CD4-positive, alpha-beta memory T cell (primary cell): ENCODE measurements around the gene ASTE1. TPM values are rescaled to one million over a fixed set of nuclear protein-coding genes. Genes with fewer than 3 reads are reported as not detected.

Experiments used
- CTCF ChIA-PET: fragments of 350-600 bp; sonication (Branson Sonifier 250); formaldehyde crosslinking; loops from one replicate; lab custom pipeline; 2021; ENCODE audit warnings: inconsistent platforms; ENCODE audit not compliant: partially characterized antibody; lab: Charles Lee
- POLR2A ChIA-PET: fragments of 350-600 bp; sonication (Branson Sonifier 250); formaldehyde crosslinking; loops from one replicate; lab custom pipeline; 2021; ENCODE audit not compliant: partially characterized antibody; lab: Charles Lee
- DNase-seq, 5 donors: peaks; one replicate each; pipeline versions ENCODE4 v3.0.0 to v3.0.0-alpha.2; 2020 to 2022; ENCODE audit warnings: mixed read lengths in 1 of 5
- H3K27ac ChIP-seq: one replicate; pipeline ENCODE4 v1.7.0; 2013; ENCODE audit warnings: low read depth, low read length
- H3K27me3 ChIP-seq: 2 replicates; pipeline ENCODE4 v1.7.0; 2013; ENCODE audit warnings: mild to moderate bottlenecking, low read length, moderate library complexity; ENCODE audit not compliant: insufficient read depth
- H3K36me3 ChIP-seq: 2 replicates; pipeline ENCODE4 v1.7.0; 2013; ENCODE audit warnings: mild to moderate bottlenecking, low read length, moderate library complexity; ENCODE audit not compliant: insufficient read depth
- H3K4me1 ChIP-seq: 2 replicates; pipeline ENCODE4 v1.7.0; 2013; ENCODE audit warnings: mild to moderate bottlenecking, low read length, moderate library complexity; ENCODE audit not compliant: insufficient read depth
- H3K4me3 ChIP-seq, 2 donors: one replicate each; pipeline ENCODE4 v1.7.0; 2013; ENCODE audit warnings: low read length in 2 of 2, mild to moderate bottlenecking in 1 of 2
- H3K9me3 ChIP-seq, 2 donors: one replicate each; pipeline ENCODE4 v1.7.0; 2013; ENCODE audit warnings: low read length in 2 of 2, control low read depth in 1 of 2; ENCODE audit not compliant: control insufficient read depth in 1 of 2
- H3K27ac Mint-ChIP-seq, 7 donors: one replicate each; pipeline ENCODE4 v1.8.0; 2020 to 2021; ENCODE audit warnings: mixed read lengths in 7 of 7, mild to moderate bottlenecking in 6 of 7, inconsistent platforms in 3 of 7, moderate library complexity in 3 of 7
- H3K27me3 Mint-ChIP-seq, 2 donors: one replicate each; pipeline ENCODE4 v1.8.0; 2020 to 2021; ENCODE audit warnings: mixed read lengths in 2 of 2
- H3K36me3 Mint-ChIP-seq, 2 donors: one replicate each; pipeline ENCODE4 v1.8.0; 2020 to 2021; ENCODE audit warnings: mixed read lengths in 2 of 2, inconsistent platforms in 1 of 2, mild to moderate bottlenecking in 1 of 2
- H3K4me1 Mint-ChIP-seq, 4 donors: one replicate each; pipeline ENCODE4 v1.8.0; 2020 to 2021; ENCODE audit warnings: mixed read lengths in 4 of 4, mild to moderate bottlenecking in 1 of 4
- H3K4me3 Mint-ChIP-seq, 8 donors: one replicate each; pipeline ENCODE4 v1.8.0; 2020 to 2021; ENCODE audit warnings: mixed read lengths in 8 of 8, mild to moderate bottlenecking in 7 of 8, moderate library complexity in 6 of 8, inconsistent platforms in 3 of 8
- H3K9me3 Mint-ChIP-seq, 8 donors: one replicate each; pipeline ENCODE4 v1.8.0; 2020 to 2021; ENCODE audit warnings: mixed read lengths in 8 of 8, mild to moderate bottlenecking in 5 of 8, inconsistent platforms in 3 of 8, moderate library complexity in 1 of 8
- intact Hi-C: fragments of 100-400 bp; cut with micrococcal nuclease; formaldehyde crosslinking; loops from one replicate; pipeline ENCODE4 v1.15.1; 2023
- polyA plus RNA-seq, 2 donors: library from polyadenylated mRNA; unstranded; fragments of 300-500 nt; fragmentation: Illumina TruSeq; gene quantifications; one replicate each; pipeline ENCODE4 v1.2.3, GENCODE V29; 2021
- total RNA-seq, 2 experiments: library from RNA; stranded (reverse); gene quantifications; one replicate each; pipeline ENCODE4 v1.2.3, GENCODE V29; 2021

Gene ASTE1
- total and polyA plus RNA-seq, 4 experiments from 2014 or later: 23.8 to 31.9 (median 28.1) TPM

- DNase-seq: no peak
- intact Hi-C loops: loop anchor here (10.0 kb wide), 1 partner anchor 198 kb away; no protein-coding TSS in a partner anchor
- CTCF ChIA-PET: interaction anchor here (0.8 to 5.4 kb wide), 6 partner anchors 10 to 406 kb away, joined by 3 to 25 read pairs (median 4); partner anchors contain the start of genes ASTE1, ATP2C1 and NEK11
- H3K9me3 Mint-ChIP-seq: peaks cover 0 to 5% (median under 1%) of the 10 kb centered on the region in 8 donors
- peaks cover 4 to 12% (median 7%) of the 10 kb centered on the region in 4 donors for H3K4me1 Mint-ChIP-seq
- no peaks in the 10 kb centered on the region for H3K27me3 Mint-ChIP-seq
- peak overlapping the region in 1 of 7 donors; percentile 35 for H3K27ac Mint-ChIP-seq
- Histone ChIP-seq H3K9me3 (no peaks in the 10 kb centered on the region), H3K36me3 (no peaks in the 10 kb centered on the region), H3K4me1 (no peaks in the 10 kb centered on the region), H3K27ac (no peak overlapping the region), H3K4me3 (no peak overlapping the region), H3K27me3 (no peaks in the 10 kb centered on the region)
- POLR2A ChIA-PET: no interaction called here
- peaks cover 2 to 4% of the 10 kb centered on the region in 2 donors for H3K36me3 Mint-ChIP-seq
- H3K4me3 Mint-ChIP-seq: no peak overlapping the region
Measured at GRCh38 chr3:131036200-131036816, 9.7 kb upstream of the ASTE1 start.

GRCh38 chr3:131033480-131034080, 7.0 kb upstream of the ASTE1 start:
- Mint-ChIP-seq H3K36me3 (peaks cover 0 to 4% of the 10 kb centered on the region in 2 donors), H3K27me3 (no peaks in the 10 kb centered on the region), H3K4me3 (no peak overlapping the region), H3K27ac (peak overlapping the region in 1 of 7 donors; percentile 1), H3K9me3 (no peaks in the 10 kb centered on the region), H3K4me1 (peaks cover 0 to 1% (median 0%) of the 10 kb centered on the region in 4 donors)
- Histone ChIP-seq H3K4me3 (no peak overlapping the region), H3K27me3 (no peaks in the 10 kb centered on the region), H3K4me1 (no peaks in the 10 kb centered on the region), H3K36me3 (no peaks in the 10 kb centered on the region), H3K9me3 (no peaks in the 10 kb centered on the region), H3K27ac (no peak overlapping the region)
- ChIA-PET POLR2A (interaction anchor here (1.0 to 1.4 kb wide), 3 partner anchors 8 to 348 kb away, joined by 3 to 4 read pairs (median 3); partner anchors contain the start of gene NUDT16), CTCF (interaction anchor here (0.8 to 5.4 kb wide), 17 partner anchors 8 to 1312 kb away, joined by 3 to 25 read pairs (median 4); partner anchors contain the start of gene NUDT16)
- peak; percentile 51 to 65 (median 54) for DNase-seq
- intact Hi-C loops: loop anchor here (1.0 to 10.0 kb wide), 3 partner anchors 109 to 454 kb away; no protein-coding TSS in a partner anchor

- Histone ChIP-seq H3K4me1 (peaks cover 6% of the 10 kb centered on the region), H3K9me3 (no peaks in the 10 kb centered on the region), H3K27me3 (no peaks in the 10 kb centered on the region), H3K4me3 (no peak overlapping the region), H3K27ac (no peak overlapping the region), H3K36me3 (no peaks in the 10 kb centered on the region)
- H3K36me3 Mint-ChIP-seq: peaks cover 4 to 5% of the 10 kb centered on the region in 2 donors
- H3K4me1 Mint-ChIP-seq: peaks cover 5 to 9% (median 7%) of the 10 kb centered on the region in 4 donors
- H3K4me3 Mint-ChIP-seq: no peak overlapping the region
- CTCF ChIA-PET: interaction anchor here (1.4 to 5.4 kb wide), 4 partner anchors 10 to 763 kb away, joined by 5 to 25 read pairs (median 12); no protein-coding TSS in a partner anchor
- intact Hi-C loops: loop anchor here (5.0 to 10.0 kb wide), 2 partner anchors 203 to 456 kb away; no protein-coding TSS in a partner anchor
- no peak overlapping the region for H3K27ac Mint-ChIP-seq
- POLR2A ChIA-PET: interaction anchor here (1.0 kb wide), 1 partner anchor 10 kb away, joined by 5 read pairs; no protein-coding TSS in a partner anchor
- no peaks in the 10 kb centered on the region for H3K9me3 Mint-ChIP-seq
- no peak for DNase-seq
- no peaks in the 10 kb centered on the region for H3K27me3 Mint-ChIP-seq
Measured at GRCh38 chr3:131031660-131032059, 5.0 kb upstream of the ASTE1 start.

DNA sequence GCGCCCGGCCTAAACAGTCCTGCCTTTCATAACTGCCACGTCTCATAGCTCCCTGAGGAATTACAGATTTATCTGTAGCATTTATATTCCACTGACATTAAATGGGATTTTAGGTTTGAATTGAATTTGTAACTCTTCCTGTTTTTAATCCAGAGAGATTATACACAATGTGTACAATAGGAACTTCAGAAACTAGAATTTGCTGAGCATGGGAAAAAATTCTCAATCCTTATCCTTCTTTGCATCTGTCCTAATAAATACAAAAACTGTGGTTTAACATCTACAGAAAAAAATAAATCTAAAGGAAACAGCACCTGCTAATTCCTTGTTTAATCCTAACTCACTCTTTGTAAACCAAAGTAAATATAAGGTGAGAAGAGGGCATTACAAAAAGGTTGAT, 2.2 kb upstream of the ASTE1 start:
- Histone ChIP-seq H3K9me3 (no peaks in the 10 kb centered on the region), H3K4me3 (no peak overlapping the region), H3K4me1 (peaks cover 30% of the 10 kb centered on the region), H3K27me3 (no peaks in the 10 kb centered on the region), H3K27ac (no peak overlapping the region), H3K36me3 (peaks cover 11% of the 10 kb centered on the region)
- H3K9me3 Mint-ChIP-seq: peaks cover 0 to 3% (median 0%) of the 10 kb centered on the region in 8 donors
- CTCF ChIA-PET: interaction anchor here (1.1 kb wide), 1 partner anchor 10 kb away, joined by 3 read pairs; no protein-coding TSS in a partner anchor
- POLR2A ChIA-PET: interaction anchor here (3.6 to 5.2 kb wide), 2 partner anchors 12 to 353 kb away, joined by 31 to 64 read pairs; partner anchors contain the start of gene NUDT16
- no peak for DNase-seq
- H3K4me1 Mint-ChIP-seq: peaks cover 28 to 37% (median 33%) of the 10 kb centered on the region in 4 donors
- no peaks in the 10 kb centered on the region for H3K27me3 Mint-ChIP-seq
- intact Hi-C loops: loop anchor here (10.0 kb wide), 2 partner anchors 1134 to 1636 kb away; partner anchors contain the start of genes TMCC1 and UBA5
- peak overlapping the region in 1 of 8 donors; percentile 40 for H3K4me3 Mint-ChIP-seq
- peaks cover 17 to 26% of the 10 kb centered on the region in 2 donors for H3K36me3 Mint-ChIP-seq
- peak overlapping the region in 5 of 7 donors; percentile 4 to 66 (median 50) for H3K27ac Mint-ChIP-seq

- peaks cover 23 to 48% of the 10 kb centered on the region in 2 donors for H3K36me3 Mint-ChIP-seq
- H3K36me3 ChIP-seq: peaks cover 12% of the 10 kb centered on the region
- peaks cover 49 to 70% (median 59%) of the 10 kb centered on the region in 4 donors for H3K4me1 Mint-ChIP-seq
- H3K27ac Mint-ChIP-seq: peak overlapping the region; percentile 92 to 99 (median 98)
- H3K27ac ChIP-seq: peak overlapping the region; percentile 90
- no peaks in the 10 kb centered on the region for H3K27me3 Mint-ChIP-seq
- peaks cover 0 to 3% (median 0%) of the 10 kb centered on the region in 8 donors for H3K9me3 Mint-ChIP-seq
- ChIA-PET CTCF (interaction anchor here (0.9 to 2.3 kb wide), 5 partner anchors 8 to 1010 kb away, joined by 3 to 11 read pairs (median 6); partner anchors contain the start of gene CPNE4), POLR2A (interaction anchor here (1.0 to 5.2 kb wide), 10 partner anchors 10 to 1392 kb away, joined by 3 to 64 read pairs (median 9); partner anchors contain the start of genes ATP2C1, DNAJC13 and NUDT16)
- H3K9me3 ChIP-seq: no peaks in the 10 kb centered on the region
- DNase-seq: no peak
- H3K4me3 ChIP-seq: peak overlapping the region; percentile 76 to 95
- peak overlapping the region; percentile 87 to 95 (median 94) for H3K4me3 Mint-ChIP-seq
- H3K27me3 ChIP-seq: no peaks in the 10 kb centered on the region
- H3K4me1 ChIP-seq: peaks cover 60% of the 10 kb centered on the region
- intact Hi-C loops: loop anchor here (10.0 kb wide), 2 partner anchors 1131 to 1639 kb away; partner anchors contain the start of genes TMCC1 and UBA5
Measured at GRCh38 chr3:131025539-131025938, 1.1 kb downstream of the ASTE1 start.

DNA sequence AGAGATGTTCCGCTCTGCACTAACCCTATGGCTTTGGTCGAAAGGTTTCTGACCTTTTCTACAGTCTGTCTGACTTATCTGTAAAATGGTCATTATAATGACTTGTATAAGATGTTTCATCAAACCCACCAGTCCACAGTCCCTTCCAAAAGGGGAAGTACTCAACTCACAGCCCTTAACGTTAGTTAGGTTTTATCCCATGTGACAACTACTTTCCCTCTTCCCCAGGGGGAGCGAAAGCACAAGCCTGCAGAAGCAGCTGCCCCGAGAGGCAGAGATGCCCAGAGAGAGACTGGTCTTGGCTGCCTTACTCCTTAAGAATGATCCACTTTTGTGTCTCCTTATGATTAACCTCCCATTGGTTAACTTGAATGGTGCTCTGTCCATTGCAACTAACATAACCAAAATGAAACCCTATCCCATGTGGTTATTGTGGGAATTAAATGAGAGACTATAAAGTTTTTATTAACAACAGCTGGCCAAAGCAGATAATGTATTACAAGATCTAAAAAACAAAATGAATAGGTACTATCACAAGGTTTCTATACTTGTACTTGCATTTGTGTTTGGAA, 6.4 kb downstream of the ASTE1 start:
- H3K4me3 ChIP-seq: no peak overlapping the region
- peaks cover 0 to 3% (median 0%) of the 10 kb centered on the region in 8 donors for H3K9me3 Mint-ChIP-seq
- peak overlapping the region in 7 of 8 donors; percentile 21 to 64 (median 44) for H3K4me3 Mint-ChIP-seq
- H3K27ac ChIP-seq: no peak overlapping the region
- H3K36me3 ChIP-seq: peaks cover 19% of the 10 kb centered on the region
- peaks cover 52% of the 10 kb centered on the region for H3K4me1 ChIP-seq
- H3K4me1 Mint-ChIP-seq: peaks cover 53 to 75% (median 67%) of the 10 kb centered on the region in 4 donors
- no peak for DNase-seq
- no peaks in the 10 kb centered on the region for H3K27me3 ChIP-seq
- intact Hi-C loops: loop anchor here (10.0 kb wide), 2 partner anchors 1125 to 1645 kb away; partner anchors contain the start of genes TMCC1 and UBA5
- H3K27me3 Mint-ChIP-seq: no peaks in the 10 kb centered on the region
- POLR2A ChIA-PET: no interaction called here
- H3K9me3 ChIP-seq: no peaks in the 10 kb centered on the region
- peak overlapping the region in 4 of 7 donors; percentile 12 to 57 (median 52) for H3K27ac Mint-ChIP-seq
- H3K36me3 Mint-ChIP-seq: peaks cover 44 to 62% of the 10 kb centered on the region in 2 donors
- CTCF ChIA-PET: interaction anchor here (1.0 kb wide), 1 partner anchor 13 kb away, joined by 3 read pairs; no protein-coding TSS in a partner anchor
